ENCODE results near the gene OGT. TPM values are rescaled to one million over a fixed set of nuclear protein-coding genes. Genes with fewer than 3 reads are reported as not detected.
"Not testable (repeated sequence)": the region's sequence is repeated elsewhere in the genome, so short reads cannot be mapped to it uniquely, and the experiment has no call there.

OGT gene
- total and polyA plus RNA-seq, 10 of the 15 experiments (the other 5 are each of a cell fraction or from before 2014, with no cell fraction given): 38.2 to 671 (median 107) TPM

DNA sequence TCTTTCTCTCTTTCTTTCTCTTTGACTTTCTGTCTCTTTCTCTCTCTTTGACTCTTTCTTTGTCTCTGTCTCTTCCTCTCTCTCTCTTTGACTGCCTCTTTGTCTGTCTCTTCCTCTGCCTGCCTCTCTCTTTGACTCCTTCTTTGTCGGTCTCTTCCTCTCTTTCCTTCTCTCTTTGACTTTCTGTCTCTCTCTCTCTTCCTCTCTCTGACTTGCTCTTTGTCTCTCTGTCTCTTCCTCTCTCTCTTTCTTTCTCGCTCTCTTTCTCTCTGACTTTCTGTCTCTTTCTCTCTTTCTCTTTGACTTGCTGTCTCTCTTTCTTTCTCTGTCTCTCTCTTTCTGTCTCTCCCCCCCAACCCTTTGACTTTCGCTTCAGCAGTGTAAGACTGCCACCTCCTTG lies 36.4 kb upstream of the OGT start (continued):
- TF ChIP-seq NFYA (IDR thresholded peaks at IDR 0.05; ENCODE audit: borderline replicate concordance, low read depth, low read length) (no peak), SIN3A (IDR thresholded peaks at IDR 0.05; ENCODE audit: low read depth, low read length) (no peak)
- TF ChIP-seq, protein P1, sequence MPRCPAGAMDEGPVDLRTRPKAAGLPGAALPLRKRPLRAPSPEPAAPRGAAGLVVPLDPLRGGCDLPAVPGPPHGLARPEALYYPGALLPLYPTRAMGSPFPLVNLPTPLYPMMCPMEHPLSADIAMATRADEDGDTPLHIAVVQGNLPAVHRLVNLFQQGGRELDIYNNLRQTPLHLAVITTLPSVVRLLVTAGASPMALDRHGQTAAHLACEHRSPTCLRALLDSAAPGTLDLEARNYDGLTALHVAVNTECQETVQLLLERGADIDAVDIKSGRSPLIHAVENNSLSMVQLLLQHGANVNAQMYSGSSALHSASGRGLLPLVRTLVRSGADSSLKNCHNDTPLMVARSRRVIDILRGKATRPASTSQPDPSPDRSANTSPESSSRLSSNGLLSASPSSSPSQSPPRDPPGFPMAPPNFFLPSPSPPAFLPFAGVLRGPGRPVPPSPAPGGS (IDR thresholded peaks at IDR 0.05; ENCODE audit: borderline replicate concordance, insufficient read depth, low read depth, low read length, poor library complexity, severe bottlenecking): no peak

DNA sequence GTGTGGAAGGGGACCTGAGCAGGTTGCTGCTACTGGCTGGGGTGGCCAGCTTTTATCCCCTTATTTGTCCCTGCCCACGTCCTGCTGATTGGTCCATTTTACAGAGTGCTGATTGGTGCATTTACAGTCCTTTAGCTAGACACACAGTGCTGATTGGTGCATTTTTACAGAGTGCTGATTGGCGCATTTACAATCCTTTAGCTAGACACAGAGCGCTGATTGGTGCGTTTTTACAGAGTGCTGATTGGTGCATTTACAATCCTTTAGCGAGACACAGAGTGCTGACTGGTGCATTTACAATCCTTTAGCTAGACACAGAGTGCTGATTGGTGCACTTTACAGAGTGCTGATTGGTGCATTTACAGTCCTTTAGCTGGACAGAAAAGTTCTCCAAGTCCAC lies 30.8 kb upstream of the OGT start:
- POLR2A ChIA-PET: interaction anchor here (0.5 kb wide), 1 partner anchor 11 kb away, joined by 3 read pairs; no protein-coding TSS in a partner anchor
- DNase-seq (ENCODE audit: low read depth, low spot score); intact Hi-C loops (cut with micrococcal nuclease; ENCODE audit: unreplicated experiment); H3K27me3 ChIP-seq (replicated peaks in 1 of 2; ENCODE audit: control insufficient read depth in 2 of 2, insufficient read depth in 2 of 2, low read length in 1 of 2); BruUV-seq (replicated peaks); H3K9me3 ChIP-seq (replicated peaks; ENCODE audit: control insufficient read depth, insufficient read depth, low read length); SMC1A ChIA-PET (ENCODE audit: uncharacterized antibody, unreplicated experiment); RAD21 ChIA-PET (ENCODE audit: unreplicated experiment); FAIRE-seq; H2AFZ ChIP-seq (ENCODE audit: control insufficient read depth, low read depth, low read length); H3K27ac ChIP-seq (ENCODE audit: control insufficient read depth, insufficient read depth); H3K4me3 ChIP-seq; in situ Hi-C loops (cut with MboI); H3K79me2 ChIP-seq (ENCODE audit: control insufficient read depth, insufficient read depth, low read length); H3K4me2 ChIP-seq (ENCODE audit: control insufficient read depth, insufficient read depth); H3K36me3 ChIP-seq (ENCODE audit: control insufficient read depth in 2 of 2, insufficient read depth in 2 of 2, low read length in 1 of 2); H3K9ac ChIP-seq (ENCODE audit: control insufficient read depth, insufficient read depth, low read length); CTCF ChIA-PET; H3K4me1 ChIP-seq (ENCODE audit: control insufficient read depth, insufficient read depth, low read length); H4K20me1 ChIP-seq (ENCODE audit: control insufficient read depth, insufficient read depth); ATAC-seq: not testable (repeated sequence)
- WGBS (ENCODE audit: insufficient coverage, insufficient replicate concordance, low lambda C conversion rate, missing lambda C conversion rate): 43% methylated on average over 5 of the region's 5 CpGs
- peak; percentile 62 for TF ChIP-seq NFYB (IDR thresholded peaks at IDR 0.05; ENCODE audit: insufficient read depth, low read depth, low read length)

All from GM12878 (cell line).